ENCODE results near the gene SYNJ2. TPM values are rescaled to one million over a fixed set of nuclear protein-coding genes. Genes with fewer than 3 reads are reported as not detected.

Gene SYNJ2
- polyA plus RNA-seq, 2 donors = 5.7 to 8.1 TPM

GRCh38 chr6:157987788-157988699 lies 6.4 kb downstream of the SYNJ2 start:
- no peaks in the 10 kb centered on the region for H3K36me3 ChIP-seq (ENCODE audit: control insufficient read depth in 2 of 2, insufficient read depth in 2 of 2, low read length in 1 of 2)

GRCh38 chr6:157988700-157989063 lies 7.0 kb downstream of the SYNJ2 start:
- 60 to 66% methylated on average over 8 of the region's 8 CpGs for WGBS, 2 donors
- H3K4me3 ChIP-seq (ENCODE audit: low read depth in 1 of 2, low read length in 2 of 2) = no peak overlapping the region
- H3K36me3 ChIP-seq (ENCODE audit: control insufficient read depth in 2 of 2, insufficient read depth in 2 of 2, low read length in 1 of 2) = no peaks in the 10 kb centered on the region
- no peaks in the 10 kb centered on the region for H3K9me3 ChIP-seq (ENCODE audit: control insufficient read depth in 2 of 2, insufficient read depth in 1 of 2, low read depth in 1 of 2, low read length in 1 of 2)
- peaks cover 5 to 15% of the 10 kb centered on the region in 2 donors for H3K4me1 ChIP-seq (ENCODE audit: control insufficient read depth in 2 of 2, insufficient read depth in 2 of 2, low read length in 1 of 2)
- no peaks in the 10 kb centered on the region for H3K27me3 ChIP-seq (ENCODE audit: control insufficient read depth in 1 of 2, insufficient read depth in 2 of 2, low read length in 2 of 2)
- H3K27ac ChIP-seq (ENCODE audit: low read depth in 2 of 2, low read length in 1 of 2) = peak overlapping the region in 1 of 2 donors; percentile 49

More at GRCh38 chr6:157987788-157988699, 6.4 kb downstream of the SYNJ2 start:
- peaks cover 5 to 15% of the 10 kb centered on the region in 2 donors for H3K4me1 ChIP-seq (ENCODE audit: control insufficient read depth in 2 of 2, insufficient read depth in 2 of 2, low read length in 1 of 2)
- H3K27ac ChIP-seq (ENCODE audit: low read depth in 2 of 2, low read length in 1 of 2) = no peak overlapping the region
- WGBS, 2 donors = 81 to 88% methylated on average over 20 of the region's 20 CpGs
- H3K4me3 ChIP-seq (ENCODE audit: low read depth in 1 of 2, low read length in 2 of 2) = no peak overlapping the region
- H3K9me3 ChIP-seq (ENCODE audit: control insufficient read depth in 2 of 2, insufficient read depth in 1 of 2, low read depth in 1 of 2, low read length in 1 of 2) = no peaks in the 10 kb centered on the region
- H3K27me3 ChIP-seq (ENCODE audit: control insufficient read depth in 1 of 2, insufficient read depth in 2 of 2, low read length in 2 of 2) = no peaks in the 10 kb centered on the region

- no peaks in the 10 kb centered on the region for H3K27me3 ChIP-seq (ENCODE audit: control insufficient read depth in 1 of 2, insufficient read depth in 2 of 2, low read length in 2 of 2)
- H3K4me1 ChIP-seq (ENCODE audit: control insufficient read depth in 2 of 2, insufficient read depth in 2 of 2, low read length in 1 of 2) = peaks cover 5 to 15% of the 10 kb centered on the region in 2 donors
- no peaks in the 10 kb centered on the region for H3K9me3 ChIP-seq (ENCODE audit: control insufficient read depth in 2 of 2, insufficient read depth in 1 of 2, low read depth in 1 of 2, low read length in 1 of 2)
- 34 to 39% methylated on average over 22 of the region's 22 CpGs for WGBS, 2 donors
- H3K4me3 ChIP-seq (ENCODE audit: low read depth in 1 of 2, low read length in 2 of 2) = no peak overlapping the region
- peak overlapping the region; percentile 4 to 34 for H3K27ac ChIP-seq (ENCODE audit: low read depth in 2 of 2, low read length in 1 of 2)
- no peaks in the 10 kb centered on the region for H3K36me3 ChIP-seq (ENCODE audit: control insufficient read depth in 2 of 2, insufficient read depth in 2 of 2, low read length in 1 of 2)
Observed at GRCh38 chr6:157989541-157990289, 8.1 kb downstream of the SYNJ2 start.

- no peaks in the 10 kb centered on the region for H3K9me3 ChIP-seq (ENCODE audit: control insufficient read depth in 2 of 2, insufficient read depth in 1 of 2, low read depth in 1 of 2, low read length in 1 of 2)
- peaks cover 5 to 15% of the 10 kb centered on the region in 2 donors for H3K4me1 ChIP-seq (ENCODE audit: control insufficient read depth in 2 of 2, insufficient read depth in 2 of 2, low read length in 1 of 2)
- no peak overlapping the region for H3K4me3 ChIP-seq (ENCODE audit: low read depth in 1 of 2, low read length in 2 of 2)
- 70% methylated on average over 15 of the region's 15 CpGs for WGBS, 2 donors
- no peaks in the 10 kb centered on the region for H3K27me3 ChIP-seq (ENCODE audit: control insufficient read depth in 1 of 2, insufficient read depth in 2 of 2, low read length in 2 of 2)
- H3K36me3 ChIP-seq (ENCODE audit: control insufficient read depth in 2 of 2, insufficient read depth in 2 of 2, low read length in 1 of 2) = no peaks in the 10 kb centered on the region
- no peak overlapping the region for H3K27ac ChIP-seq (ENCODE audit: low read depth in 2 of 2, low read length in 1 of 2)
Observed at GRCh38 chr6:157990321-157991066, 8.8 kb downstream of the SYNJ2 start.

- H3K4me1 ChIP-seq (ENCODE audit: control insufficient read depth in 2 of 2, insufficient read depth in 2 of 2, low read length in 1 of 2) = peaks cover 4 to 14% of the 10 kb centered on the region in 2 donors
- no peaks in the 10 kb centered on the region for H3K36me3 ChIP-seq (ENCODE audit: control insufficient read depth in 2 of 2, insufficient read depth in 2 of 2, low read length in 1 of 2)
- 75 to 81% methylated on average over 11 of the region's 11 CpGs for WGBS, 2 donors
- H3K27ac ChIP-seq (ENCODE audit: low read depth in 2 of 2, low read length in 1 of 2) = no peak overlapping the region
- H3K27me3 ChIP-seq (ENCODE audit: control insufficient read depth in 1 of 2, insufficient read depth in 2 of 2, low read length in 2 of 2) = no peaks in the 10 kb centered on the region
- H3K9me3 ChIP-seq (ENCODE audit: control insufficient read depth in 2 of 2, insufficient read depth in 1 of 2, low read depth in 1 of 2, low read length in 1 of 2) = no peaks in the 10 kb centered on the region
- H3K4me3 ChIP-seq (ENCODE audit: low read depth in 1 of 2, low read length in 2 of 2) = no peak overlapping the region
Observed at GRCh38 chr6:157991067-157991432, 9.4 kb downstream of the SYNJ2 start.

GRCh38 chr6:157993076-157993475 lies 11.4 kb downstream of the SYNJ2 start:
- H3K4me1 ChIP-seq (ENCODE audit: control insufficient read depth in 2 of 2, insufficient read depth in 2 of 2, low read length in 1 of 2) = peaks cover 3 to 13% of the 10 kb centered on the region in 2 donors
- no peaks in the 10 kb centered on the region for H3K27me3 ChIP-seq (ENCODE audit: control insufficient read depth in 1 of 2, insufficient read depth in 2 of 2, low read length in 2 of 2)
- 69 to 81% methylated on average over 3 of the region's 3 CpGs for WGBS, 2 donors
- H3K9me3 ChIP-seq (ENCODE audit: control insufficient read depth in 2 of 2, insufficient read depth in 1 of 2, low read depth in 1 of 2, low read length in 1 of 2) = no peaks in the 10 kb centered on the region
- no peaks in the 10 kb centered on the region for H3K36me3 ChIP-seq (ENCODE audit: control insufficient read depth in 2 of 2, insufficient read depth in 2 of 2, low read length in 1 of 2)
- H3K4me3 ChIP-seq (ENCODE audit: low read depth in 1 of 2, low read length in 2 of 2) = no peak overlapping the region
- H3K27ac ChIP-seq (ENCODE audit: low read depth in 2 of 2, low read length in 1 of 2) = no peak overlapping the region

GRCh38 chr6:157994125-157994795 lies 12.6 kb downstream of the SYNJ2 start:
- Histone ChIP-seq H3K4me3 (ENCODE audit: low read depth in 1 of 2, low read length in 2 of 2) (no peak overlapping the region), H3K36me3 (ENCODE audit: control insufficient read depth in 2 of 2, insufficient read depth in 2 of 2, low read length in 1 of 2) (no peaks in the 10 kb centered on the region), H3K27ac (ENCODE audit: low read depth in 2 of 2, low read length in 1 of 2) (no peak overlapping the region), H3K9me3 (ENCODE audit: control insufficient read depth in 2 of 2, insufficient read depth in 1 of 2, low read depth in 1 of 2, low read length in 1 of 2) (no peaks in the 10 kb centered on the region), H3K4me1 (ENCODE audit: control insufficient read depth in 2 of 2, insufficient read depth in 2 of 2, low read length in 1 of 2) (peaks cover 5 to 16% of the 10 kb centered on the region in 2 donors), H3K27me3 (ENCODE audit: control insufficient read depth in 1 of 2, insufficient read depth in 2 of 2, low read length in 2 of 2) (no peaks in the 10 kb centered on the region)
- 81 to 88% methylated on average over 7 of the region's 7 CpGs for WGBS, 2 donors

- no peak overlapping the region for H3K27ac ChIP-seq (ENCODE audit: low read depth in 2 of 2, low read length in 1 of 2)
- no peak overlapping the region for H3K4me3 ChIP-seq (ENCODE audit: low read depth in 1 of 2, low read length in 2 of 2)
- H3K36me3 ChIP-seq (ENCODE audit: control insufficient read depth in 2 of 2, insufficient read depth in 2 of 2, low read length in 1 of 2) = no peaks in the 10 kb centered on the region
- H3K4me1 ChIP-seq (ENCODE audit: control insufficient read depth in 2 of 2, insufficient read depth in 2 of 2, low read length in 1 of 2) = peaks cover 4 to 6% of the 10 kb centered on the region in 2 donors
- no peaks in the 10 kb centered on the region for H3K9me3 ChIP-seq (ENCODE audit: control insufficient read depth in 2 of 2, insufficient read depth in 1 of 2, low read depth in 1 of 2, low read length in 1 of 2)
- no peaks in the 10 kb centered on the region for H3K27me3 ChIP-seq (ENCODE audit: control insufficient read depth in 1 of 2, insufficient read depth in 2 of 2, low read length in 2 of 2)
- 94 to 97% methylated on average over 12 of the region's 12 CpGs for WGBS, 2 donors
Observed at GRCh38 chr6:157995458-157995857, 13.8 kb downstream of the SYNJ2 start.

GRCh38 chr6:157996201-157996712 lies 14.6 kb downstream of the SYNJ2 start:
- no peak overlapping the region for H3K27ac ChIP-seq (ENCODE audit: low read depth in 2 of 2, low read length in 1 of 2)
- peaks cover 4 to 8% of the 10 kb centered on the region in 2 donors for H3K4me1 ChIP-seq (ENCODE audit: control insufficient read depth in 2 of 2, insufficient read depth in 2 of 2, low read length in 1 of 2)
- H3K27me3 ChIP-seq (ENCODE audit: control insufficient read depth in 1 of 2, insufficient read depth in 2 of 2, low read length in 2 of 2) = no peaks in the 10 kb centered on the region
- H3K36me3 ChIP-seq (ENCODE audit: control insufficient read depth in 2 of 2, insufficient read depth in 2 of 2, low read length in 1 of 2) = no peaks in the 10 kb centered on the region
- 89 to 90% methylated on average over 7 of the region's 7 CpGs for WGBS, 2 donors
- no peaks in the 10 kb centered on the region for H3K9me3 ChIP-seq (ENCODE audit: control insufficient read depth in 2 of 2, insufficient read depth in 1 of 2, low read depth in 1 of 2, low read length in 1 of 2)
- H3K4me3 ChIP-seq (ENCODE audit: low read depth in 1 of 2, low read length in 2 of 2) = no peak overlapping the region
